SK-N-SH (cell line): ENCODE measurements around the gene SHROOM3. TPM values are rescaled to one million over a fixed set of nuclear protein-coding genes. Genes with fewer than 3 reads are reported as not detected.
A peak's percentile ranks its signal among the peaks of the same experiment; 100 is the strongest.

Experiments used
- CTCF ChIA-PET: fragments of 300-600, 350-600 bp; formaldehyde crosslinking; extraction: SDS; loops from one replicate; lab custom pipeline; 2021; lab: Yijun Ruan, JAX
- POLR2A ChIA-PET: fragments of 350-600 bp; sonication (Branson Sonifier 250); formaldehyde crosslinking; extraction: SDS; loops from one replicate; lab custom pipeline; 2020; ENCODE audit warnings: antibody characterized with exemption, inconsistent platforms; lab: Yijun Ruan, JAX
- DNase-seq: peaks from one replicate; pipeline ENCODE4 v3.0.0; 2012
- H2AFZ ChIP-seq: fragments of 200-600 bp; sonication (generic); 2 replicates; pipeline ENCODE4 v1.8.1; 2016; ENCODE audit warnings: antibody characterized with exemption, mild to moderate bottlenecking, low read depth
- H3F3A ChIP-seq: fragments of 200-600 bp; sonication (generic); replicated peaks from 2 replicates; pipeline ENCODE3; 2016; ENCODE audit warnings: antibody characterized with exemption, mild to moderate bottlenecking; ENCODE audit not compliant: insufficient read depth
- H3K27ac ChIP-seq, 2 experiments: fragments of 200-500 bp in 1 of 2; fragments of 200-600 bp in 1 of 2; sonication (Bioruptor generic) in 1 of 2; sonication (generic), shearing (Covaris generic) in 1 of 2; 2 replicates each; pipeline versions ENCODE4 v1.5.1 to v1.6.1; 2014 to 2016; ENCODE audit warnings: low read depth in 2 of 2, inconsistent platforms in 1 of 2, low read length in 1 of 2, mild to moderate bottlenecking in 1 of 2, mixed read lengths in 1 of 2
- H3K27me3 ChIP-seq: fragments of 200-600 bp; sonication (generic), shearing (Covaris generic); 2 replicates; pipeline ENCODE4 v1.6.1; 2016; ENCODE audit warnings: mixed run types; ENCODE audit not compliant: insufficient read depth
- H3K36me3 ChIP-seq, 2 experiments: fragments of 200-500 bp in 1 of 2; fragments of 200-600 bp in 1 of 2; sonication (Bioruptor generic) in 1 of 2; sonication (generic) in 1 of 2; replicated peaks in 1 of 2; 2 replicates each; pipeline versions ENCODE3 to v1.5.1; 2014 to 2016; ENCODE audit warnings: low read length in 1 of 2, mild to moderate bottlenecking in 1 of 2; ENCODE audit not compliant: insufficient read depth in 2 of 2, control insufficient read depth in 1 of 2
- H3K4me1 ChIP-seq, 2 experiments: fragments of 200-500 bp in 1 of 2; fragments of 200-600 bp in 1 of 2; sonication (Bioruptor generic) in 1 of 2; sonication (generic), shearing (Covaris generic) in 1 of 2; 2 replicates each; pipeline versions ENCODE4 v1.5.1 to v1.6.1; 2014 to 2016; ENCODE audit warnings: low read depth in 1 of 2, low read length in 1 of 2, mixed run types in 1 of 2; ENCODE audit not compliant: insufficient read depth in 2 of 2, control insufficient read depth in 1 of 2
- H3K4me2 ChIP-seq: fragments of 200-600 bp; sonication (generic), shearing (Covaris generic); 2 replicates; pipeline ENCODE4 v1.6.1; 2017; ENCODE audit warnings: mixed run types
- H3K4me3 ChIP-seq, 2 experiments: fragments of 200-500 bp in 1 of 2; fragments of 200-600 bp in 1 of 2; sonication (Bioruptor generic) in 1 of 2; sonication (generic), shearing (Covaris generic) in 1 of 2; 2 replicates each; pipeline versions ENCODE4 v1.5.1 to v1.8.1; 2014 to 2016; ENCODE audit warnings: low read depth in 2 of 2, inconsistent platforms in 1 of 2, low read length in 1 of 2, mild to moderate bottlenecking in 1 of 2, mixed read lengths in 1 of 2, moderate library complexity in 1 of 2
- H3K79me2 ChIP-seq: fragments of 200-600 bp; sonication (generic); 2 replicates; pipeline ENCODE4 v1.8.1; 2017; ENCODE audit warnings: mild to moderate bottlenecking; ENCODE audit not compliant: insufficient read depth
- H3K9ac ChIP-seq: fragments of 200-600 bp; sonication (generic); 2 replicates; pipeline ENCODE4 v1.6.1; 2017; ENCODE audit warnings: mixed run types
- H3K9me2 ChIP-seq: fragments of 200-600 bp; sonication (generic); 2 replicates; pipeline ENCODE4 v1.6.1; 2017; ENCODE audit warnings: mixed run types
- H3K9me3 ChIP-seq: fragments of 200-600 bp; sonication (generic); 2 replicates; pipeline ENCODE4 v1.6.1; 2017; ENCODE audit warnings: mixed run types, mild to moderate bottlenecking, moderate library complexity
- H4K20me1 ChIP-seq: fragments of 200-600 bp; sonication (generic); 2 replicates; pipeline ENCODE4 v1.6.1; 2017; ENCODE audit warnings: mild to moderate bottlenecking, mixed run types; ENCODE audit not compliant: insufficient read depth
- EP300 ChIP-seq, 2 experiments: IDR thresholded peaks; 2 replicates each; pipeline versions ENCODE4 v1.4.0 to v1.6.1; 2012; ENCODE audit warnings: borderline replicate concordance in 1 of 2, low read depth in 1 of 2, low read length in 1 of 2
- GATA2 ChIP-seq: sonication (generic); formaldehyde crosslinking; IDR thresholded peaks from 2 replicates; pipeline ENCODE4 v1.5.0; 2020; ENCODE audit warnings: mild to moderate bottlenecking, missing genetic modification reagents
- POLR2AphosphoS5 ChIP-seq: IDR thresholded peaks from 2 replicates; pipeline ENCODE4 v1.6.1; 2012; ENCODE audit warnings: low read depth, low read length
- REST ChIP-seq: IDR thresholded peaks from 2 replicates; pipeline ENCODE4 v1.6.1; 2012; ENCODE audit warnings: mild to moderate bottlenecking, low read depth, low read length, moderate library complexity
- SMC3 ChIP-seq: IDR thresholded peaks from 2 replicates; pipeline ENCODE4 v1.6.1; 2012; ENCODE audit warnings: low read depth, low read length, improper control_type of control experiment
- YY1 ChIP-seq: IDR thresholded peaks from 2 replicates; pipeline ENCODE4 v1.4.0; 2012; ENCODE audit warnings: low read depth, mild to moderate bottlenecking
- WGBS: methylation state at CpG from one replicate; pipeline ENCODE4 v1.1.6; 2017; ENCODE audit warnings: low lambda C conversion rate; 5-methylcytosine and 5-hydroxymethylcytosine counted together
- polyA plus RNA-seq, 3 experiments: library from polyadenylated mRNA; depleted of rRNA; stranded (reverse); fragments of >200 nt; gene quantifications; 2 replicates each; pipeline ENCODE4 v1.2.3, GENCODE V29; 2012

SHROOM3 gene
- polyA plus RNA-seq, 1 of the 3 experiments (the other 2 are of a cell fraction), result 4.3 TPM

- H3K36me3 ChIP-seq, result peaks cover 20 to 44% of the 10 kb centered on the region in 2 experiments
- H4K20me1 ChIP-seq, result no peaks in the 10 kb centered on the region
- H3K9me3 ChIP-seq, result no peaks in the 10 kb centered on the region
- peaks cover 79% of the 10 kb centered on the region for H3K79me2 ChIP-seq
- no peak overlapping the region for H3K4me3 ChIP-seq
- ChIA-PET CTCF (no interaction called here), POLR2A (no interaction called here)
- H2AFZ ChIP-seq, result no peak overlapping the region
- H3K4me2 ChIP-seq, result no peak overlapping the region
- no peaks in the 10 kb centered on the region for H3K27me3 ChIP-seq
- H3K9ac ChIP-seq, result no peak overlapping the region
- H3K9me2 ChIP-seq, result no peaks in the 10 kb centered on the region
- DNase-seq, result no peak
- 94% methylated on average over 2 of the region's 2 CpGs for WGBS
- H3K4me1 ChIP-seq, result peaks cover 6% of the 10 kb centered on the region in 2 experiments; a peak in 2 of 4 replicates
- H3F3A ChIP-seq, result peaks cover 16% of the 10 kb centered on the region
- H3K27ac ChIP-seq, result no peak overlapping the region
- TF ChIP-seq GATA2 (CRISPR knock-in tag), result no peak
Measured at GRCh38 chr4:76716658-76717057, 281.6 kb downstream of the SHROOM3 start.

DNA sequence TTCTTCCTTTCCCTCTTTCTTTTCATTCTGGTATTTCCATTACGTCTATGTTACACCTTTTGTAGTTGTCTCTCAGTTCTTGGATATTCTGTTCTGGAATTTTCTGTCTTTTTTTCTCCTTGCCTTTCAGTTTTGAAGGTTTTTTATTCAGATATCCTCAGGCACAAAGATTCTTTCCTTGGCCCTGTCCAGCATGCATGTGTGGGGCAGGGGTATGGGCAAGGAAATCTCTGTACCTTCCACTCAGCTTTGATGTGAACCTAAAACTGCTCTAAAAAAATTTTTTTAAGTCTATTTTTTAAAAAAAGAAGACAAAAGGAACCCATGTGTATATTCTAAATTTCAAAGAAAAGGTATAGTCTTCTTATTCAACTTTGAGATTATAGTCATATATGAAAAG lies 282.4 kb downstream of the SHROOM3 start:
- Histone ChIP-seq H3K27me3 (no peaks in the 10 kb centered on the region), H2AFZ (no peak overlapping the region), H3K27ac (no peak overlapping the region), H3F3A (peaks cover 14% of the 10 kb centered on the region), H3K9ac (no peak overlapping the region), H3K36me3 (peaks cover 13 to 39% of the 10 kb centered on the region in 2 experiments), H3K4me3 (no peak overlapping the region), H4K20me1 (no peaks in the 10 kb centered on the region), H3K9me3 (no peaks in the 10 kb centered on the region), H3K79me2 (peaks cover 87% of the 10 kb centered on the region), H3K4me2 (no peak overlapping the region), H3K4me1 (peaks cover 6% of the 10 kb centered on the region in 2 experiments; a peak in 2 of 4 replicates), H3K9me2 (no peaks in the 10 kb centered on the region)
- TF ChIP-seq REST (peak; percentile 72; the same call in 1 of the 2 replicates), YY1 (no peak)
- POLR2A ChIA-PET, result no interaction called here
- WGBS, result 97% methylated on average over 1 of the region's 1 CpG
- CTCF ChIA-PET, result no interaction called here
- no peak for DNase-seq

DNA sequence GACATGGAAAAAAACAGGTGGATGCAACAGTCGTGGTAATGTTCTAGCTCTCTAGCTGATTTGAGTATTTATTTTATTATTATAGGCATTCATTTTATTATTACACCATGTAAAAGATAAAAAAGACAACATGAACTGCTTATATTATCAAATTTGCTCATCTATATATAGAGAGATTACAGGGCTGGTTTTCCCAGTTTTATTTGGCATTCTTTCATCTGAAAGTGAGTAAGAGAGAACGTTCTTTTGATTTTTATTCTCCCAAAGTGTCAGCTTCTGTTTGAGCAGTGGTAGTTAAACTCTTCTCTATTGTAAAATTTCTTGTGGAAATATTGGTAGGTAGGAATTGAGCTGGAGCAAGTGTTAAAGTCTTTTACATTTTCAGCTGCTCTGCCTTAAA lies 283.0 kb downstream of the SHROOM3 start:
- no peaks in the 10 kb centered on the region for H3K9me3 ChIP-seq
- no peak for DNase-seq
- ChIA-PET CTCF (interaction anchor here (0.9 to 1.3 kb wide), 3 partner anchors 25 to 213 kb away, joined by 3 to 4 read pairs (median 3); no protein-coding TSS in a partner anchor), POLR2A (no interaction called here)
- H3K27me3 ChIP-seq, result no peaks in the 10 kb centered on the region
- H3K27ac ChIP-seq, result 0 out of 4 replicates have a peak overlapping the region, but pooled peaks of 1 of the 2 experiments have one; percentile 0
- H3K79me2 ChIP-seq, result peaks cover 91% of the 10 kb centered on the region
- H3K4me1 ChIP-seq, result peaks cover 6 to 10% of the 10 kb centered on the region in 2 experiments; a peak in 3 of 4 replicates
- H3K9me2 ChIP-seq, result no peaks in the 10 kb centered on the region
- no peak overlapping the region for H3K4me2 ChIP-seq
- H2AFZ ChIP-seq, result no peak overlapping the region
- no peak overlapping the region for H3K4me3 ChIP-seq
- H4K20me1 ChIP-seq, result no peaks in the 10 kb centered on the region
- WGBS, result 73% methylated on average over 2 of the region's 2 CpGs
- peaks cover 13% of the 10 kb centered on the region for H3F3A ChIP-seq
- peaks cover 7 to 34% of the 10 kb centered on the region in 2 experiments for H3K36me3 ChIP-seq
- TF ChIP-seq POLR2AphosphoS5, result no peak
- TF ChIP-seq EP300 (IDR thresholded peaks at IDR 0.05; ENCODE audit: borderline replicate concordance in 1 of 2, low read depth in 1 of 2, low read length in 1 of 2), result no peak
- TF ChIP-seq SMC3, result no peak
- no peak overlapping the region for H3K9ac ChIP-seq
